Activated CD8-positive, alpha-beta memory T cell treated with anti-CD3 and anti-CD28 coated beads, Interleukin-2, amount 50 U/mL, for 48 hours (primary cell): ENCODE results near the gene HMBS.

Experiments used
- DNase-seq: peaks from one replicate; pipeline ENCODE4 v3.0.0-alpha.2; 2020

HMBS gene

DNA sequence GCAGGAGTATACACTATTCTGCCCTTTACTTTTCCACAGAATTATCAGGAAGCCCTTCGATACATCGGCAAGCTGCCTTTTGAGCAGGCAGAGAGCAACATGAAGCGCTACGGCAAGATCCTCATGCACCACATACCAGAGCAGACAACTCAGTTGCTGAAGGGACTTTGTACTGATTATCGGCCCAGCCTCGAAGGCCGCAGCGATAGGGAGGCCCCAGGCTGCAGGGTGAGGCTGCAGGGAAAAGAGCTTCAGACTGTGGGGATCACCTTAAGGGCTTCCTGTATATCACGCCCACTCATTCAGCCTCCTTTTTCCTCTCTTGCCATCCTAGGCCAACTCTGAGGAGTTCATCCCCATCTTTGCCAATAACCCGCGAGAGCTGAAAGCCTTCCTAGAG, 6.8 kb upstream of the HMBS start:
- no peak for DNase-seq

DNA sequence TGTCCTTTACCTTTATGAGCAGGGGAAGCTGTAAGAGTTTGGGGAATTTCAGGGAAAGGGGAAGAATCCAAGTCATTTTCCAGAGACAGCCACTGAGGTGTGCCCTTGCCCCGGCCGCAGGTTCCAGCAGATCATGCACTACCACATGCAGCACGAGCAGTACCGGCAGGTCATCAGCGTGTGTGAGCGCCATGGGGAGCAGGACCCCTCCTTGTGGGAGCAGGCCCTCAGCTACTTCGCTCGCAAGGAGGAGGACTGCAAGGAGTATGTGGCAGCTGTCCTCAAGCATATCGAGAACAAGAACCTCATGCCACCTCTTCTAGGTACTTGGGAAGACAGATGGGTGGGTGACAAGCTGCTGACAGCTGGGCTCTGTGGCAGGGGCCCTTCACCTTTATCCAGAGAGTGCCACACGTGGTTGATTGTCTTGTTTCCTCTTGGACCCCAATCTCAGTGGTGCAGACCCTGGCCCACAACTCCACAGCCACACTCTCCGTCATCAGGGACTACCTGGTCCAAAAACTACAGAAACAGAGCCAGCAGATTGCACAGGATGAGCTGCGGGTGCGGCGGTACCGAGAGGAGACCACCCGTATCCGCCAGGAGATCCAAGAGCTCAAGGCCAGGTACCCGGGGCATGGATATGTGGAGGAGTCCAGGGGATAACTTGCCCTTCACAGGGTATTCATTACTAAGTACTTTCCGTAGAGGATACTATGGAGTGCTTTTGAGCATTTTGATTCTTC, 5.8 kb upstream of the HMBS start:
- no peak for DNase-seq

GRCh38 chr11:119081682-119082260, 2.9 kb upstream of the HMBS start:
- no peak for DNase-seq

GRCh38 chr11:119085437-119085847, 761 bp downstream of the HMBS start:
- peak; percentile 78 for DNase-seq

GRCh38 chr11:119087123-119087522, 2.4 kb downstream of the HMBS start:
- DNase-seq: no peak

- no peak for DNase-seq
These were observed 3.1 kb downstream of the HMBS start for GRCh38 chr11:119087747-119088241.

- no peak for DNase-seq
These were observed 3.7 kb downstream of the HMBS start for GRCh38 chr11:119088406-119088805.

GRCh38 chr11:119089319-119089718, 4.6 kb downstream of the HMBS start:
- DNase-seq: no peak

DNA sequence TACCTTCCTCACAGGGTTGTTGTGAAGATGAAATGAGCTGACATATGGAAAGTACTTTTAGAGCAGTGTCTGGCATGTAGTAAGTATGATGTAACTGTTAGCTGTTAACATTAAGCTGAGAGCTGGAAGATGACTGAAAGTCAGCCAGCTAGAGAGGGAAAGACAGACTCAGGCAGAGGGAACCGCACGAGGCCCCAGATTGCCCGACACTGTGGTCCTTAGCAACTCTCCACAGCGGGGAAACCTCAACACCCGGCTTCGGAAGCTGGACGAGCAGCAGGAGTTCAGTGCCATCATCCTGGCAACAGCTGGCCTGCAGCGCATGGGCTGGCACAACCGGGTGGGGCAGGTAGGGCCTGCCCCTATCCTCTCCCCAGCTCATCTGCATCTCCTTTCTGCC, 6.5 kb downstream of the HMBS start:
- DNase-seq: no peak

DNA sequence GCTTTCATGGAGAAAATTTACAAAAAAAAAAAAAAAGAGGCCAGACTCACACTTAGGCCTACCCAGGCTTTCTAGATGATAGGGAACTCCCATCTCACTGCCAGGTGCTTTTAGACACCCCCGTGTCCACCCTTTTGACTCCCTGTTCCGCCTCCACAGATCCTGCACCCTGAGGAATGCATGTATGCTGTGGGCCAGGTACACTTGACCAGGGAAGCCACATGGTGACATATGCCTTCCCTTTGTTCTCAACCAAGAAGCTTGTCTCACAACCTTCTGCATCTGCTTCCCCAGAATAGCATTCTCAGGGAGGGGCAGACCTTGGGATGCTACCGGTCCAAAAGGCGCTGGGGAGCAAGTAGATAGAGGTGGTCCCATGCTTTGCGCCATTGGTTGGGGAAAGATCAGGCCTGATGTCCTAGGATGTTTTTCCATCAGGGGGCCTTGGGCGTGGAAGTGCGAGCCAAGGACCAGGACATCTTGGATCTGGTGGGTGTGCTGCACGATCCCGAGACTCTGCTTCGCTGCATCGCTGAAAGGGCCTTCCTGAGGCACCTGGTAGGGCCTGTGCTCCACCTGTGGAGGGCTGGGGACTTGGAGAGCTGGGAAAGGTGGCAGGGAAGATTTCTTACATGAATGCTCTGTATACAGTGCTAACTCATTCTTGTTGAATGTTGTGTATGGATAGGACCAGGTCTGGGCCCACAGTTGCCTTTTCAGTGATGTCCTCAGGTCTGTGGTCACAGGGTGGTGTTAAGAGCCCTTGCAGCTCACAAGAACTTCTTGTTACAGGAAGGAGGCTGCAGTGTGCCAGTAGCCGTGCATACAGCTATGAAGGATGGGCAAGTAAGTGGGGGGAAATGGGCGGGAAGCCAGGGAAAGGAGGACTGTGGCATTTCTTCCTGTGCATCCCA, 7.5 kb downstream of the HMBS start:
- no peak for DNase-seq

- no peak for DNase-seq
These were observed 8.5 kb downstream of the HMBS start for GRCh38 chr11:119092880-119093842.

DNA sequence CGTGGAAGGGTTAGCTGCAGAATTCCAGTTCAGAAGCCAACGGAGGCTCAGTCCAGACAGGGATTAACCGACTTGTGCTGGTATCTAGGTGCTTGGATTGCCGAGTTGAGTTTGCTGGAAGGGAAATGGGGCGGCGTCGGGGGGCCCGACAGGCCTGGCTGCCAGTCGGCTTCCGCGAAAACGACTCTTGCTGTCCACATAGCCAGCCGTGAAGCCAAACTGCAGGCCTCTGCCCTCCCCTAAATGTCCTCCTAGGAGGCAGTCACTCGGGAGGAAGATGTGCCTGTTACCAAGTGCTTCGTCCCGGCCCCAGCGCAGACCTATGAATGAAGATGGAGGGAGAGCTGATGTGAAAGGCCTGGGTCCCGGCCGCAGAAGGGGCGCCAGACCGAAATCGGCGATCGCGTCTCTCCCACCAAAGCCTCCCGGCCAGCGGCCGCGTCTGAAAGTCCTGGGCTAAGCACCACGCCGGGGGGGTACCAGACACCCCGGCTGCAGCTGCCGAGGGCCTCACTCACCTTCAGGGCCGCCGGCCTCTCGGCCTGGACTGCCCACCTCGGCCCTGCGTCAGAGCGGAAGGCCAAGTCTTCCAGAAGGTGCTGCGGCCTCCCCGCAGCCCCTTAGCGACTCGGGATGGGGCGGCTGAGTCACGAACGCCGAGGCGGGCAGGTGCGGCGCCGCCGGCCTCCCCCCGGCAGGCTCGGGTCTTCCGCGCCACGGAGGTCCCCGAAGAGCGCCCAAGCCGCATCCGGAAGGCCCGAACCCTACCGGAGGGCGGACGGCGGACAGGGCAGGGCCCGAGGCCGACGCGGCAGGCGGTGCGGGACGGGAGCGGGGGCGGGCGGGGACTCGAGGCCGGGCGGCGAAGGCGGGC, 9.5 kb downstream of the HMBS start:
- peak; percentile 81 for DNase-seq

- no peak for DNase-seq
These were observed 10.1 kb downstream of the HMBS start for GRCh38 chr11:119094816-119095065.

DNA sequence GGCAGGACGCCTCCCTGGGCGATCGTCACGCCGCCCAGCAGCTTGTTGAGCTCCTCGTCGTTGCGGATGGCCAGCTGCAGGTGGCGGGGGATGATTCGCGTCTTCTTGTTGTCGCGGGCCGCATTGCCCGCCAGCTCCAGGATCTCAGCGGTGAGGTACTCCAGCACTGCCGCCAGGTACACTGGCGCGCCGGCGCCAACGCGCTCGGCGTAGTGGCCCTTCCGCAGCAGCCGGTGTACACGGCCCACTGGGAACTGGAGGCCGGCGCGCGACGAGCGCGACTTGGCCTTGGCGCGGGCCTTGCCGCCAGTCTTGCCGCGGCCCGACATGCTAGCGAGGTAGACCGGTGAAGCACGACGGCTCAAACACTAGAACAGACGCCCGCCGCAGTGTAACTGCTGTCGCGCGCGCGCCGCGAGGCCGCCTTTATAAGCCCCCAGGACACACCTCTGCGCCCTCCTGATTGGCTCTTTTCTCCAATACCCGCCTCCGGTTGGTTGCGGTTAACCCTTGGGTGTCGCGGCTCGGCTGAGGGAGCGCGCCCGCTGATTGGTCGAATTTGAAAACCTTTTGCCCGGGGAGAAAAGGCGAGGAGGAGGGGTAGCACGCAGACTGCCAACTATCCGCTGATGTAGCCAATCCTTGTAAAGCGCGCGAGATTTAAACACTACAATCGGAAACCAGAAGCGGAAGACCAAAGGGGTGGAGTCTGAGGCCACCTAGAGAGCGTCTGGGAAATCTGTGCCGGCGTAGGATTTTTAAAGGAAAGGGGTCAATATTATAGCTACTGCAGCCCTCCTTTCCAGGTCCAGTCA, 10.6 kb downstream of the HMBS start:
- peak; percentile 100 for DNase-seq

GRCh38 chr11:119099711-119100110, 15.0 kb downstream of the HMBS start:
- no peak for DNase-seq

DNA sequence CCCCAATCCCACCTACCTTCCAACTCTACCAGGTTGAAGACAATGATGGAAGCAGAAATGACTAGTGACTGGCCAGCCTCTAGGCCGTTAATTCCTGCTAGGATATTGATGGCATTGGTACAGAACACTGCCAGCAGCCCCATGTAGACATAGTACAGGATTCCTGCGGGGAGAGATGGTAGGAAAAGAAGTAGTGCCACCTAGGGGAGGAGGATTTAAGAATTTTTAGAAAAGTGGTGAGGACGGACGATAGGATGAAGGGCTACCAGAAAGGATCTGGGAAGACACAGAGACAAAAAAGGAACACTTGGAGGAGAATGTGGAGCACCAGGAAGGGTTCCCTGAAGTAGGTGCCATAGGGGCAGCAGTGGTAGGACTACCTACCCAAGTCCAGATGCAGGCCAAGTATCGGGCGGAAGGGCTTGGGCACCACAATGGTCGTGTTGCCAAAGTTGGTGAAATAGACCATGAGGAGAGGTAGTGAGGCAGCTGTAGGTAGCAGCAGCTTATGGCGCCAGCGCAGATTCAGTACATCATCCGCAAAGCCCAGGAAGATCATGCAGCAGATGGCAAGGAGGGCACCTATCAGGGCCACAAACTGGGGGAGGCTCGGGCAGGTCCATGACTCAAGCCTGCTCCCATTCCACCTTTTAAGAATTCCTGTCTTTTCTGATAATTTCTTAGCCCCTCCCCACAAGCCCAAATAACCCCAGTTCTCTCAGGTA, 15.7 kb downstream of the HMBS start:
- no peak for DNase-seq

DNA sequence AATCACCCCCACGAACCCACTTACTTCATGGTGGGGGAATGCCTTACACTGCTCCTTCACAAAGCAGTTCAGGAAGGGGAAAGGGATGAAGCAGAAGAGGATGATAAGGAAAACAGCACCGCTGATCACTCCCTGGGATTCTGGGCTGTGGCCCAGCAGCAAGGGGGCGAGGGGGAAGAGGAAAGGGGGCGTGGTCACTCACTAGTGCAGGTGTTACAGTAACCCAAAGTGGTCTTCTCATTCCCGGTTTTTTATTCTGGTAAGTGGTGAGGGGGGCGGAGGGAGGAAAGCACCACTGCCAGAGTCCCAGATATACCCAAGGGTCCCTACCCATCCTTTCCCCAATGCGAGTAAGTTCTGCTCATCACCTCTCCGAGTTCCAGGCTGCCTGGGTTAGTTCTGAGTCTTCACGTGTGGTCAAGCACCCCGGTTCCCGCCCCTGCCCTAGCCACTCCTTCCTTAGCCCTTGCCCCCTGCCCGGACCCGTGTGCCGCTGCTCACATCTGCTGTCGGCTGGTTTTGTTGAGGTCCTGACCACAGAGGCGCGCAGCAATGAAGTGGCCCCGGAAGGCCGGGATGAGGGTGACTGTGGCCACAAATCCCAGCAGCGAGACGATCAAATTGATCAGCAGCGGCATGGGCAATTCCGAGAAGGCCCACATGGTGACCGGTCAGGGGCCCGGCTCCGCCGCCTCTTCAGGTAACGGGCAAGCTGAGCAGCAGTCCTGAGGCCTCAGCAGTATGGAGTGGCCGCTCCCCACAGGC, 16.5 kb downstream of the HMBS start:
- DNase-seq: no peak

DNA sequence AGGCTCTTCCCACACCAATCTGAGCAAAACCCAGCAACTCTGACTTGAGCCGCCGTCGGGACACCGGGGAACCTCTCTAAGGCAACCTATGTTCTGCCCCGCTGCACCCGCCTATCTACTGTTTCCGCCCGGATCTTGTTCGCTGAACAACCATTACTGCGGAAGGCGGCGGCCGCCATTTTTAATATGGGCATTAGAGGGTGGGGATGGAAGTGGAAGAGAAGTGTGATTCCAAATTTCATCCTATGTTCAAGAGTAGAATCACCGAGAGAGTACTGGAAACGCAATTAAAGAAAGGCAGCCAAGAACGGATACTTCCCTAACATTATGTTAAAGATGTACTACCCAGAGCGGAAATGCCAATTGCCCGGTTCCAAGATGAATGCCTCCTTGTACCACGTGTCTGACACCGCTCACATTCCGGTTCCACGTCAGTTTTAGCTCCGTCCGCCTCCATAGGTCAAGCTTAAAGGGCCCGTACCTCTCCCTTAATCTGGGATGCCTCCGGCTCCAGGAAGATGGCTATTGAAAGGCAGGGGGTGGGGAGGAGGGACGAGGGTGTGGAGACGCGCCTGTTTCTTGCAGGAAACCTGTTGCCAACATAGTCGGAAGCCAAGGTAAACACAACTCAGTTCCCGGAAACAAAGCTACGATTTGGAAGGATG, 17.2 kb downstream of the HMBS start, which contains the start of gene DPAGT1:
Gene DPAGT1 (minus strand): TSS at position 95 of the 665 bp plus-strand sequence. CDS start 198 bp downstream, outside the sequence.
- peak; percentile 91 for DNase-seq
